HG02623 (cell line): ENCODE measurements around the gene PNMA8C.
"Not testable (repeated sequence)": the region's sequence is repeated elsewhere in the genome, so short reads cannot be mapped to it uniquely, and the experiment has no call there.

Source experiments
- ATAC-seq: cut with Tn5 transposase; IDR thresholded peaks from one replicate; pipeline ENCODE4 v1.9.1; 2021; ENCODE audit warnings: moderate library complexity; ENCODE audit not compliant: unreplicated experiment

The PNMA8C gene

DNA sequence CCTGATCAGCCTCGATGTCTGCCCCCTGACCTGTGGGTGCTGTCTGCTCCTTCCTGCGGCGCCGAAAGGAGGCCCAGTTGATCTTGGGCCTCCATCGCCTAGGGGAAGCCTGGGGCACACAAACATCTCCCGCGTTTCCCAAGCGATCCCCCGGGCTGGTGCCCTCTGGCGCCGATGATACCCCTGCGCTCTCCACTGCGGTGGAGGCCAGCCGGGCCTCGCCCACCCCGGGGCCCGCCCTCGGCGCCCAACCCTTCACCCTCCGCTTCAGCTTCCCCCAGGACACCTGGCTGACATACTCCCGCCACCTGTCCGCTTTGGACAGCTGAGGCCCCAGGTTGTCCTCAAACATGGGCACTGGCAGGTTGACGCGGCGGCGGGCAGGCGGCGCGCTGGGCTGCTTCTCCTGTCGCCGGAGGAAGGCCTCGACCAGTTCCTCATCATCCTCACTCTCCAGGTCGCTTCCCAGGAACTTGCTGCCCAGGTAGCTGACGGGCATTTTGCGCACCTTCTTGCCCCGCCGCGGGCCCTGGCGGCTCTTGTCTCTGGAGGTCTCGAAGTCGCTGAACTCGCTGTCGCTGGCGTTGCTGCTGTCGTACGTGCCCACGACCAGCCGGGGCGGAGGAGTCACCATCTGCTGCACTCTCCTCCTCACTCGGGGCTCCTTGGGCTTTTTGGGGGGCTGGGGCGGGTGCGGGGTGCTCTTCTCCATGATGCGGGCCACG lies 16.6 kb downstream of the PNMA8C start:
- ATAC-seq = no peak

DNA sequence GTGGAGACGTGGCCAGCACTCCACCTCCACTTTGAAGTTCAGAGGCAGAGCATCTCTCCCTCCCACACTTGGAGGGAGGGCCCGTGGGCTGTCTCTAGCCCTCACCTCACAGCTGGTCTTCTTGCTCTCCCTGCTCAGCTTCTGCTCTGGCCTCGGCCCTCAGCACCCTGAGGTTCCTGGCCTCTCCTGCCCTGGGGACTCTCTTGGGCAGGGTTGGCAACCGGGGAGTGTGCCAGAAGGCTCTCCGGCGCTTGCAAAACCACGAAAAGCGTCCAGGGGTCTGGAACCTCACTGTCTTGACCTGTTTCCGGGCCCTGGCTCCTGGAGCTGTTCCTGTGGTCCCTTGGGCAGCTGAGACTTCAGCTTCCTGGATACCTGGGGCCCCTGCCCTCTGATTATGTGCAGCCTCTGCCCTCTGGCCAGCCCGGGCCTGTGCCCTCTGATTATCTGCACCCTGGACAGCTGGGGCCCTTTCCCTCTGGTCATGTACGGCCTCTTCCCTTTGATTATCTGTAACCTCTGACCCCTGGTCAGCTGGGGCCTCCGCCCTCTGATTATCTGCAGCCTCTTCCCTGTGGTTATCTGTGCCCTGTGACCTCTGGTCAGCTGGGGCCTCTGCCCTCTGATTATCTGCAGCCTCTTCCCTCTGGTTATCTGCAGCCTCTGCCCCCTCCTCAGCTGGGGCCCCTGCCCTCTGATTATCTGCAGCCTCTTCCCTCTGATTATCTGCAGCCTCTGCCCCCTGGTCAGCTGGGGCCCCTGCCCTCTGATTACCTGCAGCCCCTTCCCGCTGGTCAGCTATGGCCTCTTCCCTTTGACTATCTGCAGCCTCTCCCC lies 17.4 kb downstream of the PNMA8C start:
- ATAC-seq = no peak

GRCh38 chr19:46410205-46411087 lies 18.3 kb downstream of the PNMA8C start:
- no peak for ATAC-seq

- ATAC-seq = no peak
Measured at GRCh38 chr19:46409191-46409590, 19.5 kb downstream of the PNMA8C start.

DNA sequence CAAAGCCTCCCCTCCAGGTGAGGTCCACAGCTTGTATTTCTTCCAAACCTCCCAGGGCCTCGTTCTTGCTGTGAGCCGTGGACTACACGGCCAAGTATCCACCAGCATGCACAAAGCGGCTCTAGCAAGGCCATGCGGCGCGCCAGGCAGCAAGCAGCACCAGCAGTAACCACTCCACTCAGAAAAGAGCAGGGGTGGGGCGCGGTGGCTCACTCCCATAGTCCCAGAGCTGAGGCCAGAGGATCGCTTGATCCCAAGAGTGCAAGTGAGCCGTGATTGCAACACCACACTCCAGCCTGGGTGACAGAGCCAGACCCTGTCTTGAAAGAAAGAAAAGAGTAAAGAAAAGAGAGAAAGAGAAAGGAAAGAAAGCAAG lies 20.1 kb downstream of the PNMA8C start:
- no peak for ATAC-seq

- ATAC-seq = no peak
Measured at GRCh38 chr19:46407856-46408663, 20.7 kb downstream of the PNMA8C start.

DNA sequence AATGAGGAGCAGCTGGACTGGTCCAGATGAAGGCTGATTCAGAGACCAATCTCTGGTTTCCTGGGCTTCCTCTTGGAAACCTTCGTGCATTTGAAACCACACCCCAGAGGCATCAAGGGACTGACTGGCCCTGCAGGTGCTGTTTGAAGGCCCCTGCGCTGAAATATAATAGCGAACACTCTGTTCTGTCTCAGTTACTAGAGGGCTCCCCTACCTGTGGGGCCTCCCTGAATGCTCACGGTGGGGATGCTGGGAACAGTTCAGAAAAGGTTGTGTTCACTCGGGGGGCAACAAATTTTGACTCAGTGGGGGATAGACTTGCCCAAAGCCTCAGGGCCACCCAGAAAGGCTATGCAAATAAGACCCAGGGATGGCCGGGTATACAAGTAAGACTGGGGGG lies 21.8 kb downstream of the PNMA8C start:
- ATAC-seq = no peak

GRCh38 chr19:46404753-46405468 lies 23.8 kb downstream of the PNMA8C start:
- no peak for ATAC-seq

DNA sequence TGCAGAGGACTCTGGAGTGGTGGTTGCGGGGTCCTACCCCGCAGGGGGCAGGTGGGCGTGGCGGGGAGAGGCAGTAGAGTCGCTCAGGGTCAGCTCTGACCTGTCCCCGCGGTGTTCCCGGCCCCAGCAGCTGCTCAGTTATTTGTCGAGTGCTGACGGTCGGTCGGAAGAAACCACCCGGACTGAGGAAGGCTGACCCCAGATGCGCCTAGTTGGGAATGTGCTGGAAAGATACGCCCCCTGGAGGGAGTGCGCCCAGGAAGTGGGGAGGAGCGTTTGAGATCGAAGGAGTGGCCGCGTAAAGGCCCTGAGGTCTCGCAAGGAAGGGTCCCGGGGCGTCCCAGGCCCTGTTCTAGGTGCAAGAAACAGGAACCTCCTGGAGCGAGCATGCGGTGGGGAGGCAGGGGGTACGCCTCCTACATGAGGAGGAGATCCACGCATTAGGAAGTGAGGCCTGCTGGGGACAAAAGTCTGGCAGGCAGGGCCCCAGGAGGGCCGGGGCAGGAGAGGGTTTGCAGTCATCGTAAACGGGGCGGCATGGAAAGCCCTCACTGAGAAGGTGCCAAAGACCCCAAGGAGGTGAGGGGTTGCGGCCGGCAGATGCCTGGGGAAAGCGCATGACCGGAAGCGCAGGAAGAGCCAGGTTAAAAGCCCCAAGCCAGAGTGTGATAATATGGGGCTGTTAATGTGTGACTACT lies 24.5 kb downstream of the PNMA8C start:
- no peak for ATAC-seq

GRCh38 chr19:46402725-46403124 lies 26.0 kb downstream of the PNMA8C start:
- no peak for ATAC-seq

DNA sequence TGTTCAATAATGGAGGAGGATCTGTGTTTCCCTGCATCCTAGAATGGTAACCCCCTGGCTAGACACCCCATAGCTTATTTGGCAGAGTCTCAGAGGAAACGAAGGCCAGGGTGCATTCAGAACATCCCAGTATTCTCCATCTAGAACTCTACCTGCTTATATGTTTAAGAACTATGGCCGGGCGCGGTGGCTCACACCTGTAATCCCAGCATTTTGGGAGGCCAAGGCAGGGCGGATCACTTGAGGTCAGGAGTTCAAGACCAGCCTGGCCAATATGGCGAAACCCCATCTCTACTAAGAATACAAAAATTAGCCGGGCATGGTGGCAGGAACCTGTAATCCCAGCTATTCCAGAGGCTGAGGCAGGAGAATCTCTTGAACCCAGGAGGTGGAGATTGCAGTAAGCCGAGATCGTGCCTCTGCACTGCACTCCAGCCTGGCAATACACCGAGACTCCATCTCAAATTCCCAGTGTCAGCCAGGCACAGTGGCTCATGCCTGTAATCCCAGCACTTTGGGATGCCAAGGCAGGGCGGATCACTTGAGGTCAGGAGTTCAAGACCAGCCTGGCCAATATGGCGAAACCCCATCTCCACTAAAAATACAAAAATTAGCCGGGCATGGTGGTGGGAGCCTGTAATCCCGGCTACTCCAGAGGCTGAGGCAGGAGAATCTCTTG lies 30.8 kb downstream of the PNMA8C start:
- ATAC-seq = not testable (repeated sequence)

GRCh38 chr19:46394402-46394797 lies 34.3 kb downstream of the PNMA8C start:
- no peak for ATAC-seq

GRCh38 chr19:46393456-46394401 lies 35.0 kb downstream of the PNMA8C start:
- ATAC-seq = no peak

DNA sequence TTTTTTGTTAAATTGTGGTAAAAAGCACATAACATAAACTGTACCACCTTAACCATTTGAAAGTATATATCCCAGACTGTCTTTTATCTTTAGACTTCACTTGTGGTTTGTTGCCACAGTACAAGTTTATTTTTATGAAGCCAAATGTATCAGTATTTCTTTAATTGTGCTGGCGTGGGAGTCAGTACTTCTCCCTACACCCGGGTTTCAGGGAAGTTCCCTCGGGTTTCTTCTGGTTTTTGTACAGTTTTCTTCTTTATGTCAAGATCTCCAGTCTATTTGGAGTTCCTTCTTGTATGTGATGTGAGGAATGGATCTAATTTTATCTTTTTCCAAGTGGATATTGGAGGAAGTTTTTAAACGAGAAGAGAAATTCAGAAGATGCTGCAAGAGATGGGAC lies 35.9 kb downstream of the PNMA8C start:
- ATAC-seq = no peak

DNA sequence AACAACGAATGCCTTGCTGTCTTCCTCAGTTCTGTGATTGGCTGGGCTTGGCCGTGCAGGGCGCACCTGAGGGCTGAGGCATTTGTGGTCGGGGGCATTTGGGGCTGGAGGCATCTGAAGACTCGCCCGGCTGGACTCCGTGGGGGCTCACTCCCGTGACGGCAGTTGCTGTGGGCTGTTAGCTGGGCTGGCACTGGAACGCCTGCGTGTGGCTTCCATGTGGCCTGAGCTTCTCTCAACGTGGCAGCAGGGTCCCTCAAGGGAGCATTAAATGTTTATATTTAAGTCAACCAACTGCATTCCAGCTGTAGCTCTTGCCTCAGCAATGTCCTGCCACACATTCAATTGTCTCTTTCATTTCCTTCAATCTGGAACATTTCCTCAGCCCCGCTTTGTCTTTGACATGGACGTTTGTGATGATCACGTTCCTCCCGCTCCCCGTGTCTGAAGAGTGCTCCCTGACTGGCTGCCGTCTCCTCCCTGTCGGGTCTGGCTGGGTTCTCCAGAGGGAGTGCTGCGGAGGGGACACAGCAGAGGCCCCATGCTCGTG lies 36.4 kb downstream of the PNMA8C start:
- ATAC-seq = no peak

DNA sequence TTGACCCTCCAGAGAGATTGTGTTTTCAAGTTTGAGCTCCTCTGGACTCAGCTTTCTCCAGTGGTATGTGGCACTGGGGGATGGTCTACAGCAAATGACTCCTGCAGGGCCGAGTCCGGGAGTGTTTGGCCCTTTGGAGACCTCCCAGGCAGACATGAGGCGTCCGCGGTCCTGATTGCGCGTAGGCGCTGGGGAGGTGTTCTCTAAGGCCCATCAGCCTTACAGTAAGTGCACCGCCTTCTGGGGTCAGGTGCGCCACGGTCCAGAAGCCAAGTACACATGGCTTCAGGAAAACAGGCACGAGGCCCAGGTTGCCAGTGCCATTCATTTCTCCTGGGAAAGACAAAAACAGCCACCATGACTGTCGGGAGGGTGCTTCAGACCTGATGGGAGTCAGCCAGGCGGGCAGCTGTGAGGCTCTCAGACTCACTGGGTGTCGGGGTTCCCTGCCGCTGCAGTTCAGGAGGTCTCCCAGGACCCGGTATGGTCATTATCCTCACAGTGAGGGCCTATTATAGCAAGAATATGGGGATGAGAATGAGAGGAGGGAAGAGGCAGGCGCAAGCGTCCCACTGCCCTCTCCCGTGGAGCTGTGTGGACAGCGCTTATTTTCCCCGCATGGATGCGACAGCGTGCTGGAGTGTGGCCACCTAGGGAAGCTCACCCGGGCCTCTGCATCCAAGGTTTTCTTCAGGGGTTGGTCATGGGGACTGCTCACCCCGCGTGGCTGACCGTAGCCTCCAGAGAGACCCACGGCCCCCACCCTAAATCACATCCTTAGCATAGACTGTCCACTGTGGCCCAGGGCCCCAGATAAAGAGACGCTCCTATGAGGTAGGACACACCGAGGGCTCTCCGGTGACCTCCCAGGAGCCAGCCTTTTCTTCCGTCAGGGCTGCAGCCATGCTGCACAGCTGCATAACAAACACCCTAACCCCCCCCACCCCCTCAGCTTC lies 37.2 kb downstream of the PNMA8C start:
- no peak for ATAC-seq
